Right atrium auricular region (tissue), 2 donors: ENCODE results near the gene IGFBPL1. TPM values are rescaled to one million over a fixed set of nuclear protein-coding genes. Genes with fewer than 3 reads are reported as not detected.

Experiments used
- DNase-seq: peaks from one replicate; pipeline ENCODE4 v3.0.0-alpha.2; 2019; ENCODE audit warnings: low spot score
- H3K27ac ChIP-seq, 2 donors: fragments of 200-600 bp; sonication (generic); 1 replicate in 1 of 2; 2 replicates in 1 of 2; pipeline ENCODE4 v1.5.1; 2016 to 2019
- H3K27me3 ChIP-seq, 2 donors: fragments of 200-600 bp; sonication (generic); one replicate each; pipeline versions ENCODE4 v1.5.1 to v1.6.0; 2017 to 2019
- H3K36me3 ChIP-seq: fragments of 200-600 bp; sonication (generic); one replicate; pipeline ENCODE4 v1.5.1; 2016
- H3K4me1 ChIP-seq, 2 donors: fragments of 200-600 bp; sonication (generic); one replicate each; pipeline versions ENCODE4 v1.5.1 to v1.6.0; 2017 to 2019
- H3K4me3 ChIP-seq, 2 donors: fragments of 200-600 bp; sonication (generic); 1 replicate in 1 of 2; 2 replicates in 1 of 2; pipeline ENCODE4 v1.5.1; 2017 to 2019; ENCODE audit warnings: mild to moderate bottlenecking in 1 of 2, moderate library complexity in 1 of 2
- H3K9me3 ChIP-seq, 2 donors: fragments of 200-600 bp; sonication (generic); one replicate each; pipeline ENCODE4 v1.5.1; 2019
- CTCF ChIP-seq, 2 donors: fragments of 200-600 bp; sonication (generic); IDR thresholded peaks; one replicate each; pipeline ENCODE4 v1.5.1; 2019; ENCODE audit warnings: antibody characterized with exemption in 2 of 2
- total RNA-seq, 2 donors: library from RNA; depleted of rRNA; stranded (reverse); fragments of >200 nt; gene quantifications; one replicate each; pipeline ENCODE4 v1.1.0, GENCODE V29; 2016

The IGFBPL1 gene
- total RNA-seq, 2 donors from 2014 or later: 1.3 to 2.8 TPM

- no peak for TF ChIP-seq CTCF (IDR thresholded peaks at IDR 0.05)
- no peaks in the 10 kb centered on the region for H3K9me3 ChIP-seq
- H3K36me3 ChIP-seq: no peaks in the 10 kb centered on the region
- no peak overlapping the region for H3K27ac ChIP-seq
- peaks cover 0 to 8% of the 10 kb centered on the region in 2 donors for H3K4me1 ChIP-seq
- no peak overlapping the region for H3K4me3 ChIP-seq
- no peak for DNase-seq
- no peaks in the 10 kb centered on the region for H3K27me3 ChIP-seq
Measured at GRCh38 chr9:38360839-38361472, 63.3 kb downstream of the IGFBPL1 start.

- DNase-seq: no peak
- Histone ChIP-seq H3K27ac (no peak overlapping the region), H3K4me3 (no peak overlapping the region), H3K9me3 (no peaks in the 10 kb centered on the region), H3K36me3 (no peaks in the 10 kb centered on the region), H3K4me1 (peaks cover 0 to 8% of the 10 kb centered on the region in 2 donors), H3K27me3 (no peaks in the 10 kb centered on the region)
- no peak for TF ChIP-seq CTCF (IDR thresholded peaks at IDR 0.05)
Measured at GRCh38 chr9:38359689-38360385, 64.4 kb downstream of the IGFBPL1 start.

GRCh38 chr9:38359297-38359653, 65.0 kb downstream of the IGFBPL1 start:
- Histone ChIP-seq H3K36me3 (no peaks in the 10 kb centered on the region), H3K4me1 (peaks cover 0 to 8% of the 10 kb centered on the region in 2 donors), H3K4me3 (no peak overlapping the region), H3K27me3 (no peaks in the 10 kb centered on the region), H3K27ac (no peak overlapping the region), H3K9me3 (no peaks in the 10 kb centered on the region)
- DNase-seq: no peak
- TF ChIP-seq CTCF (IDR thresholded peaks at IDR 0.05): no peak

GRCh38 chr9:38358390-38359296, 65.6 kb downstream of the IGFBPL1 start:
- TF ChIP-seq CTCF (IDR thresholded peaks at IDR 0.05): no peak
- H3K4me1 ChIP-seq: peaks cover 0 to 8% of the 10 kb centered on the region in 2 donors
- DNase-seq: no peak
- H3K9me3 ChIP-seq: no peaks in the 10 kb centered on the region
- H3K4me3 ChIP-seq: no peak overlapping the region
- H3K36me3 ChIP-seq: no peaks in the 10 kb centered on the region
- H3K27ac ChIP-seq: no peak overlapping the region
- H3K27me3 ChIP-seq: no peaks in the 10 kb centered on the region

GRCh38 chr9:38357350-38358114, 66.7 kb downstream of the IGFBPL1 start:
- DNase-seq: no peak
- Histone ChIP-seq H3K4me3 (no peak overlapping the region), H3K4me1 (no peaks in the 10 kb centered on the region), H3K27me3 (no peaks in the 10 kb centered on the region), H3K27ac (no peak overlapping the region), H3K36me3 (no peaks in the 10 kb centered on the region), H3K9me3 (no peaks in the 10 kb centered on the region)
- no peak for TF ChIP-seq CTCF (IDR thresholded peaks at IDR 0.05)
